T-helper 17 cell (primary cell): ENCODE data around the gene SMIM36. TPM values are rescaled to one million over a fixed set of nuclear protein-coding genes. Genes with fewer than 3 reads are reported as not detected.
"Not testable (repeated sequence)": the region's sequence is repeated elsewhere in the genome, so short reads cannot be mapped to it uniquely, and the experiment has no call there.

Experiments used
- ATAC-seq: fragments of 150-1000 bp; cut with Tn5 transposase; 2 replicates; pipeline ENCODE4 v1.10.0; 2021; ENCODE audit warnings: mild to moderate bottlenecking, moderate library complexity
- DNase-seq, 3 donors: peaks; one replicate each; pipeline versions ENCODE4 v3.0.0 to v3.0.0-alpha.2; 2020 to 2021
- H3K9me3 ChIP-seq: one replicate; pipeline ENCODE4 v1.7.0; 2013; ENCODE audit warnings: low read length, mild to moderate bottlenecking; ENCODE audit not compliant: control insufficient read depth, poor library complexity, severe bottlenecking
- H3K27ac Mint-ChIP-seq: one replicate; pipeline ENCODE4 v1.8.0; 2022; ENCODE audit warnings: mild to moderate bottlenecking, moderate library complexity, mixed read lengths
- H3K27me3 Mint-ChIP-seq: one replicate; pipeline ENCODE4 v1.8.0; 2022; ENCODE audit warnings: mixed read lengths
- H3K36me3 Mint-ChIP-seq: one replicate; pipeline ENCODE4 v1.8.0; 2022; ENCODE audit warnings: low read depth, mixed read lengths
- H3K4me1 Mint-ChIP-seq: one replicate; pipeline ENCODE4 v1.8.0; 2022; ENCODE audit warnings: mild to moderate bottlenecking, mixed read lengths
- H3K4me3 Mint-ChIP-seq: one replicate; pipeline ENCODE4 v1.8.0; 2022; ENCODE audit warnings: mild to moderate bottlenecking, moderate library complexity, mixed read lengths
- total RNA-seq, 4 donors: library from RNA in 2 of 4; stranded (reverse) in 2 of 4; gene quantifications; one replicate each; pipeline ENCODE4 v1.2.3 and lab custom pipeline; 2022 to 2026

The SMIM36 gene
- total RNA-seq, 2 donors from 2014 or later, result 0.10 TPM; not detected in 1

- no peak for DNase-seq
- no peak overlapping the region for H3K4me3 Mint-ChIP-seq
- ATAC-seq, result peak; percentile 52
- H3K27ac Mint-ChIP-seq, result no peak overlapping the region
- no peaks in the 10 kb centered on the region for H3K36me3 Mint-ChIP-seq
- peaks cover 37% of the 10 kb centered on the region for H3K27me3 Mint-ChIP-seq
- peaks cover 16% of the 10 kb centered on the region for H3K4me1 Mint-ChIP-seq
- no peaks in the 10 kb centered on the region for H3K9me3 ChIP-seq
Observed at GRCh38 chr17:55432358-55433028, 78.8 kb downstream of the SMIM36 start.

GRCh38 chr17:55431914-55432313 lies 79.3 kb downstream of the SMIM36 start:
- not testable (repeated sequence) for ATAC-seq, DNase-seq, H3K9me3 ChIP-seq, H3K36me3 Mint-ChIP-seq, H3K27ac Mint-ChIP-seq, H3K4me3 Mint-ChIP-seq
- peaks cover 33% of the 10 kb centered on the region for H3K27me3 Mint-ChIP-seq
- H3K4me1 Mint-ChIP-seq, result peaks cover 14% of the 10 kb centered on the region

- no peak overlapping the region for H3K4me3 Mint-ChIP-seq
- H3K36me3 Mint-ChIP-seq, result no peaks in the 10 kb centered on the region
- DNase-seq (no peak), ATAC-seq (no peak)
- H3K9me3 ChIP-seq, result no peaks in the 10 kb centered on the region
- H3K4me1 Mint-ChIP-seq, result peaks cover 14% of the 10 kb centered on the region
- H3K27me3 Mint-ChIP-seq, result peaks cover 30% of the 10 kb centered on the region
- no peak overlapping the region for H3K27ac Mint-ChIP-seq
Observed at GRCh38 chr17:55430541-55431288, 80.5 kb downstream of the SMIM36 start.

GRCh38 chr17:55427587-55427882 lies 83.7 kb downstream of the SMIM36 start:
- Mint-ChIP-seq H3K4me3 (no peak overlapping the region), H3K27ac (no peak overlapping the region), H3K27me3 (peaks cover 40% of the 10 kb centered on the region), H3K4me1 (peaks cover 8% of the 10 kb centered on the region), H3K36me3 (no peaks in the 10 kb centered on the region)
- DNase-seq (no peak), ATAC-seq (no peak)
- no peaks in the 10 kb centered on the region for H3K9me3 ChIP-seq

GRCh38 chr17:55426851-55427586 lies 84.2 kb downstream of the SMIM36 start:
- no peak for ATAC-seq
- no peak for DNase-seq
- H3K36me3 Mint-ChIP-seq, result no peaks in the 10 kb centered on the region
- H3K4me3 Mint-ChIP-seq, result no peak overlapping the region
- H3K27ac Mint-ChIP-seq, result no peak overlapping the region
- peaks cover 7% of the 10 kb centered on the region for H3K4me1 Mint-ChIP-seq
- peaks cover 38% of the 10 kb centered on the region for H3K27me3 Mint-ChIP-seq
- no peaks in the 10 kb centered on the region for H3K9me3 ChIP-seq

- Mint-ChIP-seq H3K27ac (no peak overlapping the region), H3K4me3 (no peak overlapping the region), H3K27me3 (peaks cover 38% of the 10 kb centered on the region), H3K36me3 (no peaks in the 10 kb centered on the region), H3K4me1 (peaks cover 11% of the 10 kb centered on the region)
- DNase-seq (no peak), ATAC-seq (no peak)
- no peaks in the 10 kb centered on the region for H3K9me3 ChIP-seq
Observed at GRCh38 chr17:55424893-55425540, 86.2 kb downstream of the SMIM36 start.

GRCh38 chr17:55423535-55423934 lies 87.7 kb downstream of the SMIM36 start:
- peaks cover 26% of the 10 kb centered on the region for H3K4me1 Mint-ChIP-seq
- ATAC-seq (no peak), DNase-seq (no peak)
- H3K27ac Mint-ChIP-seq, result no peak overlapping the region
- H3K36me3 Mint-ChIP-seq, result no peaks in the 10 kb centered on the region
- H3K4me3 Mint-ChIP-seq, result no peak overlapping the region
- H3K27me3 Mint-ChIP-seq, result peaks cover 38% of the 10 kb centered on the region
- no peaks in the 10 kb centered on the region for H3K9me3 ChIP-seq

GRCh38 chr17:55422828-55423164 lies 88.5 kb downstream of the SMIM36 start:
- H3K9me3 ChIP-seq, ATAC-seq, DNase-seq, H3K4me3 Mint-ChIP-seq, H3K36me3 Mint-ChIP-seq, H3K27ac Mint-ChIP-seq: not testable (repeated sequence)
- Mint-ChIP-seq H3K27me3 (peaks cover 32% of the 10 kb centered on the region), H3K4me1 (peaks cover 28% of the 10 kb centered on the region)

- H3K36me3 Mint-ChIP-seq, result peaks cover 3% of the 10 kb centered on the region
- peak within 1 kb of the TSS; percentile 93 for H3K4me3 Mint-ChIP-seq
- peak within 1 kb of the TSS; percentile 91 for H3K27ac Mint-ChIP-seq
- H3K4me1 Mint-ChIP-seq, result peaks cover 40% of the 10 kb centered on the region
- DNase-seq (peak in 1 of 3 donors; percentile 11), ATAC-seq (no peak)
- peaks cover 28% of the 10 kb centered on the region for H3K27me3 Mint-ChIP-seq
- no peaks in the 10 kb centered on the region for H3K9me3 ChIP-seq
Observed at GRCh38 chr17:55421179-55421934, 89.9 kb downstream of the SMIM36 start, which contains the start of gene MMD. Gene MMD, minus strand, starts transcription at chr17:55421835. Its CDS starts 140 bp downstream, at chr17:55421695.

- ATAC-seq (no peak), DNase-seq (peak in 2 of 3 donors; percentile 24 to 31)
- Mint-ChIP-seq H3K27me3 (peaks cover 25% of the 10 kb centered on the region), H3K27ac (peak overlapping the region; percentile 91), H3K36me3 (peaks cover 3% of the 10 kb centered on the region), H3K4me1 (peaks cover 40% of the 10 kb centered on the region), H3K4me3 (peak overlapping the region; percentile 93)
- no peaks in the 10 kb centered on the region for H3K9me3 ChIP-seq
Observed at GRCh38 chr17:55420776-55421178, 90.5 kb downstream of the SMIM36 start.

GRCh38 chr17:55420067-55420775 lies 91.0 kb downstream of the SMIM36 start:
- Mint-ChIP-seq H3K27ac (peak overlapping the region; percentile 91), H3K36me3 (peaks cover 3% of the 10 kb centered on the region), H3K4me1 (peaks cover 40% of the 10 kb centered on the region), H3K27me3 (peaks cover 19% of the 10 kb centered on the region), H3K4me3 (peak overlapping the region; percentile 93)
- peak; percentile 44 for ATAC-seq
- DNase-seq, result no peak
- H3K9me3 ChIP-seq, result no peaks in the 10 kb centered on the region
